A673 (cell line): Measurements from ENCODE around the gene LIX1L.

Experiments used
- CTCF ChIP-seq: fragments of 300-800, 200-600 bp; sonication (generic); conservative IDR thresholded peaks from 2 replicates; pipeline ENCODE4 v1.5.1; 2017; ENCODE audit warnings: low read depth, mild to moderate bottlenecking, antibody characterized with exemption, low read length, moderate library complexity, mixed read lengths
- EZH2 ChIP-seq: fragments of 200-600 bp; sonication (generic); IDR thresholded peaks from 2 replicates; pipeline ENCODE4 v1.6.1; 2017; ENCODE audit warnings: borderline replicate concordance, low read depth, mild to moderate bottlenecking, mixed read lengths, antibody characterized with exemption, low read length; ENCODE audit not compliant: poor library complexity, severe bottlenecking

GRCh38 chr1:145886390-145886789 lies 71.4 kb downstream of the LIX1L start:
- TF ChIP-seq CTCF (no peak), EZH2 (no peak)
